ENCODE data around the gene KNCN. TPM values are rescaled to one million over a fixed set of nuclear protein-coding genes. Genes with fewer than 3 reads are reported as not detected.

Gene KNCN
- total RNA-seq, 1 experiment from 2014 or later, result not detected

GRCh38 chr1:46558966-46559365 is 7.5 kb upstream of the KNCN start:
- Histone ChIP-seq H3K14ac (ENCODE audit: insufficient read depth, low read length) (no peak overlapping the region), H3K27ac (ENCODE audit: insufficient read length, low read depth, low read length) (no peak overlapping the region), H3K4me1 (ENCODE audit: insufficient read depth, low read length) (0 out of 2 replicates have a peak, but pooled peaks cover 2% of the 10 kb centered on the region), H2AK5ac (ENCODE audit: insufficient read length, low read length) (no peak overlapping the region), H2BK20ac (ENCODE audit: low read depth, low read length, poor library complexity, severe bottlenecking) (no peak overlapping the region), H2BK15ac (ENCODE audit: low read depth, low read length) (no peak overlapping the region), H2BK5ac (ENCODE audit: insufficient read length, low read length) (no peak overlapping the region), H3T11ph (ENCODE audit: low read length) (no peak overlapping the region), H3K56ac (ENCODE audit: insufficient read length, low read depth, low read length) (no peak overlapping the region), H3K9ac (ENCODE audit: extremely low read depth, insufficient read length, low read length) (no peak overlapping the region), H3K27me3 (ENCODE audit: insufficient read depth, low read length) (no peaks in the 10 kb centered on the region), H4K91ac (ENCODE audit: insufficient read length, low read depth, low read length) (no peak overlapping the region), H3K79me1 (ENCODE audit: insufficient read depth, low read depth, low read length, poor library complexity, severe bottlenecking) (no peaks in the 10 kb centered on the region), H4K5ac (ENCODE audit: insufficient read length, low read depth, low read length) (no peak overlapping the region), H4K8ac (replicated peaks; ENCODE audit: insufficient read length, low read depth, low read length) (no peak overlapping the region), H4K20me1 (ENCODE audit: control insufficient read depth, insufficient read depth, insufficient read length) (no peaks in the 10 kb centered on the region), H3K4me2 (ENCODE audit: insufficient read depth, insufficient read length, low read length) (no peak overlapping the region), H3K4ac (ENCODE audit: low read depth, low read length) (no peak overlapping the region), H3K18ac (ENCODE audit: insufficient read length, low read depth, low read length) (no peak overlapping the region), H2AFZ (ENCODE audit: low read length) (no peak overlapping the region), H2BK12ac (ENCODE audit: insufficient read length, low read depth, low read length) (no peak overlapping the region), H3K9me3 (ENCODE audit: control insufficient read depth, low read depth, low read length) (no peaks in the 10 kb centered on the region), H3K23me2 (ENCODE audit: insufficient read length, low read depth, low read length, poor library complexity, severe bottlenecking) (no peaks in the 10 kb centered on the region), H3K79me2 (ENCODE audit: insufficient read depth, low read length) (no peaks in the 10 kb centered on the region), H3K23ac (ENCODE audit: insufficient read length, low read depth, low read length) (no peak overlapping the region), H2BK120ac (ENCODE audit: low read depth, low read length, poor library complexity, severe bottlenecking) (no peak overlapping the region)
- Mint-ChIP-seq H3K27ac (no peak overlapping the region), H3K27me3 (ENCODE audit: low read depth) (no peaks in the 10 kb centered on the region), H3K36me3 (ENCODE audit: insufficient read depth in 1 of 3, low read depth in 3 of 3) (peaks cover 0 to 4% (median 0%) of the 10 kb centered on the region in 3 experiments; a peak in 1 of 7 replicates), H3K9me3 (no peaks in the 10 kb centered on the region), H3K4me3 (no peak overlapping the region), H3K4me1 (peaks cover 7 to 18% of the 10 kb centered on the region in 2 experiments)
- no CpG with 5 or more reads among the region's 8 CpGs for WGBS (ENCODE audit: extremely low coverage, insufficient read length, low lambda C conversion rate)
- TF ChIP-seq, protein P1, sequence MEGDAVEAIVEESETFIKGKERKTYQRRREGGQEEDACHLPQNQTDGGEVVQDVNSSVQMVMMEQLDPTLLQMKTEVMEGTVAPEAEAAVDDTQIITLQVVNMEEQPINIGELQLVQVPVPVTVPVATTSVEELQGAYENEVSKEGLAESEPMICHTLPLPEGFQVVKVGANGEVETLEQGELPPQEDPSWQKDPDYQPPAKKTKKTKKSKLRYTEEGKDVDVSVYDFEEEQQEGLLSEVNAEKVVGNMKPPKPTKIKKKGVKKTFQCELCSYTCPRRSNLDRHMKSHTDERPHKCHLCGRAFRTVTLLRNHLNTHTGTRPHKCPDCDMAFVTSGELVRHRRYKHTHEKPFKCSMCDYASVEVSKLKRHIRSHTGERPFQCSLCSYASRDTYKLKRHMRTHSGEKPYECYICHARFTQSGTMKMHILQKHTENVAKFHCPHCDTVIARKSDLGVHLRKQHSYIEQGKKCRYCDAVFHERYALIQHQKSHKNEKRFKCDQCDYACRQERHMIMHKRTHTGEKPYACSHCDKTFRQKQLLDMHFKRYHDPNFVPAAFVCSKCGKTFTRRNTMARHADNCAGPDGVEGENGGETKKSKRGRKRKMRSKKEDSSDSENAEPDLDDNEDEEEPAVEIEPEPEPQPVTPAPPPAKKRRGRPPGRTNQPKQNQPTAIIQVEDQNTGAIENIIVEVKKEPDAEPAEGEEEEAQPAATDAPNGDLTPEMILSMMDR (conservative IDR thresholded peaks at IDR 0.05), result no peak
- DNase-seq, result no peak
